ENCODE measurements around the gene NIP7.

GRCh38 chr16:69294051-69294450, 45.5 kb upstream of the NIP7 start:
- TF ChIP-seq CTCF (conservative IDR thresholded peaks at IDR 0.05 in 1 of 2, IDR thresholded peaks at IDR 0.05 in 1 of 2; ENCODE audit: extremely low read depth in 1 of 2, insufficient read depth in 1 of 2, low read depth in 1 of 2, low read length in 2 of 2): no peak
- no peak for TF ChIP-seq EZH2 (IDR thresholded peaks at IDR 0.05; ENCODE audit: borderline replicate concordance, low read length)

Data from mammary epithelial cell (primary cell).